ENCODE data around the gene HDAC8.

DNA sequence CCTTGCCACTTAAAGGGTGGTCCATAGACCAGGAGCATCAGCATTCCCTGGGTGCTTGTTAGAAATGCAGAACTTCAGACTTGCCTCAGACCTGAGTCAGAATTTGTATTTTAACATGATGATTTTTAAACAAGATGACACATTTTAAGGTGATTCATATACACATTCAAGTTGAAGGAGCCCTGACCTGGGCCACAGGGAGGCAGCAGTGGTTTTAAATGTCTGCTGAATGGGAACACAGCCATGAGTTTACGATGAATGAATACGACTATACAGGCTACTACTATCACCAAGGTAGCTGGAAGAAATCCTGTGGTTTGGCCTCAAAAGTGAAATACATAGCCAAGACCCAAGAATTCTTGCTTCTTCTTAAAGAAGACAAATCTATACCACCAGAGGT lies 2.9 kb downstream of the HDAC8 start:
- TF ChIP-seq, protein P1, sequence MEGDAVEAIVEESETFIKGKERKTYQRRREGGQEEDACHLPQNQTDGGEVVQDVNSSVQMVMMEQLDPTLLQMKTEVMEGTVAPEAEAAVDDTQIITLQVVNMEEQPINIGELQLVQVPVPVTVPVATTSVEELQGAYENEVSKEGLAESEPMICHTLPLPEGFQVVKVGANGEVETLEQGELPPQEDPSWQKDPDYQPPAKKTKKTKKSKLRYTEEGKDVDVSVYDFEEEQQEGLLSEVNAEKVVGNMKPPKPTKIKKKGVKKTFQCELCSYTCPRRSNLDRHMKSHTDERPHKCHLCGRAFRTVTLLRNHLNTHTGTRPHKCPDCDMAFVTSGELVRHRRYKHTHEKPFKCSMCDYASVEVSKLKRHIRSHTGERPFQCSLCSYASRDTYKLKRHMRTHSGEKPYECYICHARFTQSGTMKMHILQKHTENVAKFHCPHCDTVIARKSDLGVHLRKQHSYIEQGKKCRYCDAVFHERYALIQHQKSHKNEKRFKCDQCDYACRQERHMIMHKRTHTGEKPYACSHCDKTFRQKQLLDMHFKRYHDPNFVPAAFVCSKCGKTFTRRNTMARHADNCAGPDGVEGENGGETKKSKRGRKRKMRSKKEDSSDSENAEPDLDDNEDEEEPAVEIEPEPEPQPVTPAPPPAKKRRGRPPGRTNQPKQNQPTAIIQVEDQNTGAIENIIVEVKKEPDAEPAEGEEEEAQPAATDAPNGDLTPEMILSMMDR (IDR thresholded peaks at IDR 0.05; ENCODE audit: insufficient read depth, low read length, poor library complexity, severe bottlenecking), result no peak
- TF ChIP-seq EZH2phosphoT487 (conservative IDR thresholded peaks at IDR 0.05; ENCODE audit: low read length), result no peak

Data from SU-DHL-6 (cell line).